Uterus (tissue), 2 donors: ENCODE measurements around the gene GLS.

Source experiments
- CTCF ChIP-seq, 4 experiments: fragments of 200-600 bp in 2 of 4; fragments of 450-650 bp in 2 of 4; sonication (generic) in 2 of 4; IDR thresholded peaks; one replicate each; pipeline ENCODE4 v1.5.1; 2016 to 2019; ENCODE audit warnings: antibody characterized with exemption in 4 of 4, mild to moderate bottlenecking in 2 of 4, moderate library complexity in 1 of 4
- POLR2A ChIP-seq, 2 donors: fragments of 450-650 bp; IDR thresholded peaks; one replicate each; pipeline ENCODE4 v1.6.1; 2016; ENCODE audit warnings: antibody characterized with exemption in 2 of 2, mild to moderate bottlenecking in 1 of 2, moderate library complexity in 1 of 2

- no peak for TF ChIP-seq CTCF (IDR thresholded peaks at IDR 0.05)
- no peak for TF ChIP-seq POLR2A (IDR thresholded peaks at IDR 0.05)
These were observed 31.2 kb downstream of the GLS start for GRCh38 chr2:190911813-190912212.
